Measurements from ENCODE around the gene GALNT6. TPM values are rescaled to one million over a fixed set of nuclear protein-coding genes. Genes with fewer than 3 reads are reported as not detected.

The GALNT6 gene
- polyA plus RNA-seq, 1 donor from 2014 or later = not detected

GRCh38 chr12:51401020-51401419 is 9.8 kb upstream of the GALNT6 start:
- Histone ChIP-seq H3K4me3 (ENCODE audit: low read length) (no peak overlapping the region), H3K9me3 (ENCODE audit: low read length) (no peaks in the 10 kb centered on the region), H3K36me3 (ENCODE audit: insufficient read depth, low read length) (no peaks in the 10 kb centered on the region), H3K27me3 (ENCODE audit: insufficient read depth, low read depth, low read length) (no peaks in the 10 kb centered on the region), H3K27ac (ENCODE audit: low read length) (no peak overlapping the region), H3K9ac (ENCODE audit: low read length) (no peak overlapping the region), H4K20me1 (ENCODE audit: insufficient read depth) (no peaks in the 10 kb centered on the region), H3K4me2 (ENCODE audit: low read length) (no peak overlapping the region), H3K79me2 (replicated peaks; ENCODE audit: insufficient read depth, low read length) (no peaks in the 10 kb centered on the region), H2AFZ (ENCODE audit: low read depth, low read length) (no peak overlapping the region), H3K9me2 (ENCODE audit: insufficient read depth, low read length) (no peaks in the 10 kb centered on the region), H3F3A (ENCODE audit: insufficient read depth, low read length, poor library complexity, severe bottlenecking) (no peaks in the 10 kb centered on the region)
- TF ChIP-seq EZH2 (IDR thresholded peaks at IDR 0.05; ENCODE audit: borderline replicate concordance, insufficient read depth, low read length, poor library complexity, severe bottlenecking) (no peak), SMC3 (conservative IDR thresholded peaks at IDR 0.05; ENCODE audit: poor library complexity) (no peak), CTCF (IDR thresholded peaks at IDR 0.05; ENCODE audit: poor library complexity, severe bottlenecking) (no peak), TAF1 (IDR thresholded peaks at IDR 0.05; ENCODE audit: low read depth) (no peak)

- no peak for TF ChIP-seq TAF1 (IDR thresholded peaks at IDR 0.05; ENCODE audit: low read depth)
- no peak for TF ChIP-seq EP300 (conservative IDR thresholded peaks at IDR 0.05; ENCODE audit: poor library complexity, severe bottlenecking)
- TF ChIP-seq SMC3 (conservative IDR thresholded peaks at IDR 0.05; ENCODE audit: poor library complexity) = no peak
- TF ChIP-seq MXI1 (conservative IDR thresholded peaks at IDR 0.05; ENCODE audit: poor library complexity, severe bottlenecking) = no peak
- H3K27ac ChIP-seq (ENCODE audit: low read length) = no peak overlapping the region
Observed at GRCh38 chr12:51399891-51400290, 8.7 kb upstream of the GALNT6 start.

GRCh38 chr12:51397670-51398069 is 6.5 kb upstream of the GALNT6 start:
- TF ChIP-seq SMC3 (conservative IDR thresholded peaks at IDR 0.05; ENCODE audit: poor library complexity) = no peak
- TF ChIP-seq EP300 (conservative IDR thresholded peaks at IDR 0.05; ENCODE audit: poor library complexity, severe bottlenecking) = no peak
- TF ChIP-seq TAF1 (IDR thresholded peaks at IDR 0.05; ENCODE audit: low read depth) = no peak
- Histone ChIP-seq H3K4me2 (ENCODE audit: low read length) (no peak overlapping the region), H2AFZ (ENCODE audit: low read depth, low read length) (no peak overlapping the region), H3K9ac (ENCODE audit: low read length) (no peak overlapping the region), H4K20me1 (ENCODE audit: insufficient read depth) (no peaks in the 10 kb centered on the region), H3K36me3 (ENCODE audit: insufficient read depth, low read length) (no peaks in the 10 kb centered on the region), H3K9me3 (ENCODE audit: low read length) (no peaks in the 10 kb centered on the region), H3K4me3 (ENCODE audit: low read length) (no peak overlapping the region), H3F3A (ENCODE audit: insufficient read depth, low read length, poor library complexity, severe bottlenecking) (no peaks in the 10 kb centered on the region), H3K9me2 (ENCODE audit: insufficient read depth, low read length) (no peaks in the 10 kb centered on the region), H3K27ac (ENCODE audit: low read length) (no peak overlapping the region), H3K27me3 (ENCODE audit: insufficient read depth, low read depth, low read length) (peaks cover 22% of the 10 kb centered on the region), H3K79me2 (replicated peaks; ENCODE audit: insufficient read depth, low read length) (no peaks in the 10 kb centered on the region)

More at GRCh38 chr12:51399891-51400290, 8.7 kb upstream of the GALNT6 start:
- no peaks in the 10 kb centered on the region for H3K27me3 ChIP-seq (ENCODE audit: insufficient read depth, low read depth, low read length)
- H3K36me3 ChIP-seq (ENCODE audit: insufficient read depth, low read length) = no peaks in the 10 kb centered on the region
- H3K9me2 ChIP-seq (ENCODE audit: insufficient read depth, low read length) = no peaks in the 10 kb centered on the region
- H3K9me3 ChIP-seq (ENCODE audit: low read length) = no peaks in the 10 kb centered on the region
- no peak overlapping the region for H3K4me3 ChIP-seq (ENCODE audit: low read length)
- H3F3A ChIP-seq (ENCODE audit: insufficient read depth, low read length, poor library complexity, severe bottlenecking) = no peaks in the 10 kb centered on the region
- H4K20me1 ChIP-seq (ENCODE audit: insufficient read depth) = no peaks in the 10 kb centered on the region
- H3K79me2 ChIP-seq (replicated peaks; ENCODE audit: insufficient read depth, low read length) = no peaks in the 10 kb centered on the region
- no peak overlapping the region for H2AFZ ChIP-seq (ENCODE audit: low read depth, low read length)
- no peak overlapping the region for H3K4me2 ChIP-seq (ENCODE audit: low read length)
- no peak overlapping the region for H3K9ac ChIP-seq (ENCODE audit: low read length)
